H9 (cell line): ENCODE measurements around the gene UCKL1. TPM values are rescaled to one million over a fixed set of nuclear protein-coding genes. Genes with fewer than 3 reads are reported as not detected.

Experiments
- DNase-seq: peaks from one replicate; pipeline ENCODE4 v3.0.0-alpha.2; 2017
- H2AFZ ChIP-seq: one replicate; pipeline ENCODE4 v1.6.1; 2013; ENCODE audit warnings: mild to moderate bottlenecking, low read length, control low read depth, moderate library complexity
- H2AK5ac ChIP-seq: 2 replicates; pipeline ENCODE4 v1.6.1; 2013; ENCODE audit warnings: low read length, control low read depth, mixed read lengths; ENCODE audit not compliant: insufficient read length
- H2BK120ac ChIP-seq: one replicate; pipeline ENCODE4 v1.6.1; 2013; ENCODE audit warnings: low read depth, mild to moderate bottlenecking, low read length, control low read depth, inconsistent platforms; ENCODE audit not compliant: poor library complexity, severe bottlenecking
- H2BK12ac ChIP-seq: 2 replicates; pipeline ENCODE4 v1.6.1; 2013; ENCODE audit warnings: low read length, control low read depth, mixed read lengths, low read depth; ENCODE audit not compliant: insufficient read length
- H2BK15ac ChIP-seq: 2 replicates; pipeline ENCODE4 v1.6.1; 2013; ENCODE audit warnings: low read depth, low read length, control low read depth
- H2BK20ac ChIP-seq: one replicate; pipeline ENCODE4 v1.6.1; 2013; ENCODE audit warnings: low read depth, mild to moderate bottlenecking, low read length, control low read depth, inconsistent platforms; ENCODE audit not compliant: poor library complexity, severe bottlenecking
- H2BK5ac ChIP-seq: 2 replicates; pipeline ENCODE4 v1.6.1; 2013; ENCODE audit warnings: low read length, control low read depth, mixed read lengths; ENCODE audit not compliant: insufficient read length
- H3K14ac ChIP-seq: 2 replicates; pipeline ENCODE4 v1.6.1; 2013; ENCODE audit warnings: low read length, control low read depth; ENCODE audit not compliant: insufficient read depth
- H3K18ac ChIP-seq: 2 replicates; pipeline ENCODE4 v1.6.1; 2013; ENCODE audit warnings: low read depth, mild to moderate bottlenecking, mixed read lengths, low read length, control low read depth; ENCODE audit not compliant: insufficient read length
- H3K23ac ChIP-seq: 2 replicates; pipeline ENCODE4 v1.6.1; 2013; ENCODE audit warnings: low read length, control low read depth, mixed read lengths, low read depth; ENCODE audit not compliant: insufficient read length
- H3K23me2 ChIP-seq: 2 replicates; pipeline ENCODE4 v1.6.1; 2013; ENCODE audit warnings: low read depth, mild to moderate bottlenecking, mixed read lengths, low read length, control low read depth; ENCODE audit not compliant: insufficient read length, poor library complexity, severe bottlenecking
- H3K27ac ChIP-seq: 2 replicates; pipeline ENCODE4 v1.5.1; 2013; ENCODE audit warnings: low read length, control low read depth, mixed read lengths, low read depth; ENCODE audit not compliant: insufficient read length
- H3K27me3 ChIP-seq: 2 replicates; pipeline ENCODE4 v1.6.1; 2013; ENCODE audit warnings: low read length, control low read depth, inconsistent platforms; ENCODE audit not compliant: insufficient read depth
- H3K4ac ChIP-seq: 2 replicates; pipeline ENCODE4 v1.6.1; 2013; ENCODE audit warnings: low read depth, mild to moderate bottlenecking, control low read depth, inconsistent platforms, low read length, moderate library complexity
- H3K4me1 ChIP-seq: 2 replicates; pipeline ENCODE4 v1.6.1; 2013; ENCODE audit warnings: low read length, control low read depth, inconsistent platforms; ENCODE audit not compliant: insufficient read depth
- H3K4me2 ChIP-seq: 2 replicates; pipeline ENCODE4 v1.6.1; 2013; ENCODE audit warnings: low read length, control low read depth, mixed read lengths; ENCODE audit not compliant: insufficient read length, insufficient read depth
- H3K56ac ChIP-seq: 2 replicates; pipeline ENCODE4 v1.6.1; 2013; ENCODE audit warnings: low read depth, mild to moderate bottlenecking, mixed read lengths, low read length, control low read depth; ENCODE audit not compliant: insufficient read length
- H3K79me1 ChIP-seq: 2 replicates; pipeline ENCODE4 v1.6.1; 2013; ENCODE audit warnings: low read depth, mild to moderate bottlenecking, moderate library complexity, low read length, control low read depth, inconsistent platforms; ENCODE audit not compliant: insufficient read depth, poor library complexity, severe bottlenecking
- H3K79me2 ChIP-seq: 2 replicates; pipeline ENCODE4 v1.6.1; 2013; ENCODE audit warnings: low read length, control low read depth, inconsistent platforms; ENCODE audit not compliant: insufficient read depth
- H3K9ac ChIP-seq: 2 replicates; pipeline ENCODE4 v1.6.1; 2013; ENCODE audit warnings: low read length, control low read depth, mixed read lengths; ENCODE audit not compliant: insufficient read length; ENCODE audit errors: extremely low read depth
- H3K9me3 ChIP-seq: one replicate; pipeline ENCODE4 v1.6.1; 2013; ENCODE audit warnings: low read depth, low read length, inconsistent platforms; ENCODE audit not compliant: control insufficient read depth
- H3T11ph ChIP-seq: one replicate; pipeline ENCODE4 v1.6.1; 2013; ENCODE audit warnings: mild to moderate bottlenecking, low read length, control low read depth, inconsistent platforms
- H4K20me1 ChIP-seq: one replicate; pipeline ENCODE4 v1.6.1; 2013; ENCODE audit not compliant: control insufficient read depth, insufficient read length, insufficient read depth
- H4K5ac ChIP-seq: 2 replicates; pipeline ENCODE4 v1.6.1; 2013; ENCODE audit warnings: low read depth, mild to moderate bottlenecking, mixed read lengths, low read length, control low read depth; ENCODE audit not compliant: insufficient read length
- H4K8ac ChIP-seq: replicated peaks from 2 replicates; pipeline ENCODE4 v1.6.1; 2013; ENCODE audit warnings: low read length, control low read depth, mixed read lengths, low read depth; ENCODE audit not compliant: insufficient read length
- H4K91ac ChIP-seq: 2 replicates; pipeline ENCODE4 v1.6.1; 2013; ENCODE audit warnings: low read depth, mild to moderate bottlenecking, moderate library complexity, mixed read lengths, low read length, control low read depth; ENCODE audit not compliant: insufficient read length
- H3K27ac Mint-ChIP-seq, 3 experiments: 2 replicates in 2 of 3; 3 replicates in 1 of 3; pipeline ENCODE4 v1.8.0; 2020 to 2021; ENCODE audit warnings: mixed read lengths in 3 of 3, mild to moderate bottlenecking in 1 of 3, moderate library complexity in 1 of 3
- H3K27me3 Mint-ChIP-seq: 2 replicates; pipeline ENCODE4 v1.8.0; 2021; ENCODE audit warnings: low read depth, mild to moderate bottlenecking, moderate library complexity, mixed read lengths
- H3K36me3 Mint-ChIP-seq, 3 experiments: 2 replicates in 2 of 3; 3 replicates in 1 of 3; pipeline ENCODE4 v1.8.0; 2020 to 2021; ENCODE audit warnings: low read depth in 3 of 3, mixed read lengths in 3 of 3; ENCODE audit not compliant: insufficient read depth in 1 of 3
- H3K4me1 Mint-ChIP-seq, 2 experiments: 2 replicates each; pipeline ENCODE4 v1.8.0; 2020; ENCODE audit warnings: mixed read lengths in 2 of 2
- H3K4me3 Mint-ChIP-seq, 2 experiments: 2 replicates in 1 of 2; 3 replicates in 1 of 2; pipeline ENCODE4 v1.8.0; 2020 to 2021; ENCODE audit warnings: mild to moderate bottlenecking in 2 of 2, mixed read lengths in 2 of 2, moderate library complexity in 1 of 2
- H3K9me3 Mint-ChIP-seq, 2 experiments: 2 replicates in 1 of 2; 3 replicates in 1 of 2; pipeline ENCODE4 v1.8.0; 2020; ENCODE audit warnings: mild to moderate bottlenecking in 2 of 2, mixed read lengths in 2 of 2, moderate library complexity in 1 of 2
- CTCF ChIP-seq: fragments of 200-600 bp; sonication (generic); conservative IDR thresholded peaks from 3 replicates; pipeline ENCODE4 v1.8.0; 2021; ENCODE audit warnings: antibody characterized with exemption, mild to moderate bottlenecking
- WGBS: extraction: QIAGEN DNeasy Blood & Tissue Kit; methylation state at CpG from one replicate; pipeline ENCODE4 v1.1.7; 2013; ENCODE audit warnings: missing lambda C conversion rate, low lambda C conversion rate, mixed read lengths; ENCODE audit not compliant: insufficient read length; ENCODE audit errors: extremely low coverage; 5-methylcytosine and 5-hydroxymethylcytosine counted together
- total RNA-seq: library from RNA; stranded (reverse); gene quantifications from 2 replicates; pipeline ENCODE4 v1.2.1, GENCODE V29; 2021

UCKL1 gene
- total RNA-seq, 1 experiment from 2014 or later, result 40.9 TPM

DNA sequence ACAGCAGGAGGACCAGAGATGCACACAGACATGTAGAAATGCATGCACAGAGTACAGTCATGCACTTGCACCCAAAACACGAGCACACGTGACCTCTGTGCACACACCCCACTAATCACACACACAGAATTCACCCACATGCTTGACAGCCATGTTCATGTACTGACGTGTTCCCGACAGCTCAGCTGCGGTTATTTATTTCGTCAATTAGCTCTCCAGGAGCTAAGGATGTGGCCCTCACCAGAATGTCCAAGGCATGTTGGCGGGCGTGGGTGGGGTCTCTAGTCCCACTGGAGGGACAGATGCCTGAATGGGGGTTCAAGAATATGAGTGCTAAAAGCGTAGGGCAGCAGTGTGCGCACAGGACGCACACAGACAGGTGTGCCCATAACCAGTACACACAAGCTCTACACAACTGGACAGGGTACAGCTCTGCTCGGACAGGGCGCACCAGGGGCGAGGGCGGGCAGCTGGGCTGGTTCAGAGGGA is 24.1 kb upstream of the UCKL1 start:
- H3K4me1 Mint-ChIP-seq, result peaks cover 27% of the 10 kb centered on the region in 2 experiments
- no peak overlapping the region for H3K14ac ChIP-seq
- no CpG with 5 or more reads among the region's 15 CpGs for WGBS
- peaks cover 3% of the 10 kb centered on the region; the same call in 1 of the 2 replicates for H3K4me1 ChIP-seq
- H2BK15ac ChIP-seq, result no peak overlapping the region
- H3K79me1 ChIP-seq, result peaks cover 6% of the 10 kb centered on the region
- no peak overlapping the region for H2AFZ ChIP-seq
- peak overlapping the region; percentile 67 for H3K4me2 ChIP-seq
- H3T11ph ChIP-seq, result no peak overlapping the region
- no peak overlapping the region for H2BK120ac ChIP-seq
- TF ChIP-seq CTCF, result no peak
- no peak overlapping the region for H3K18ac ChIP-seq
- no peak for DNase-seq
- no peaks in the 10 kb centered on the region for H3K9me3 Mint-ChIP-seq
- H3K23ac ChIP-seq, result no peak overlapping the region
- H2BK20ac ChIP-seq, result no peak overlapping the region
- peak overlapping the region; percentile 93 to 95 for H3K4me3 Mint-ChIP-seq
- peaks cover 16% of the 10 kb centered on the region for H3K23me2 ChIP-seq
- H2BK5ac ChIP-seq, result no peak overlapping the region
- H2BK12ac ChIP-seq, result no peak overlapping the region
- no peak overlapping the region for H4K5ac ChIP-seq
- H3K27me3 ChIP-seq, result no peaks in the 10 kb centered on the region
- no peak overlapping the region for H3K27ac ChIP-seq
- H2AK5ac ChIP-seq, result no peak overlapping the region
- peak overlapping the region in 1 of 3 experiments; percentile 7; a peak in 2 of 7 replicates for H3K27ac Mint-ChIP-seq
- H3K4ac ChIP-seq, result no peak overlapping the region
- H4K91ac ChIP-seq, result no peak overlapping the region
- peaks cover 4% of the 10 kb centered on the region; the same call in 1 of the 2 replicates for H3K79me2 ChIP-seq
- peaks cover 1% of the 10 kb centered on the region; the same call in 1 of the 2 replicates for H3K27me3 Mint-ChIP-seq
- no peaks in the 10 kb centered on the region for H3K9me3 ChIP-seq
- no peak overlapping the region for H4K8ac ChIP-seq
- H3K36me3 Mint-ChIP-seq, result peaks cover 17 to 31% (median 30%) of the 10 kb centered on the region in 3 experiments
- H4K20me1 ChIP-seq, result no peaks in the 10 kb centered on the region
- H3K9ac ChIP-seq, result no peak overlapping the region
- H3K56ac ChIP-seq, result no peak overlapping the region
